Prostate gland (tissue), 2 donors: Measurements from ENCODE around the gene PTPRD.

ENCODE experiments used
- CTCF ChIP-seq, 4 experiments: fragments of 200-600 bp in 2 of 4; fragments of 450-650 bp in 2 of 4; sonication (generic) in 2 of 4; IDR thresholded peaks; 1 replicate in 3 of 4; 2 replicates in 1 of 4; pipeline ENCODE4 v1.5.1; 2016 to 2019; ENCODE audit warnings: antibody characterized with exemption in 4 of 4, mild to moderate bottlenecking in 2 of 4, moderate library complexity in 2 of 4
- POLR2A ChIP-seq: fragments of 450-650 bp; IDR thresholded peaks from one replicate; pipeline ENCODE4 v1.6.1; 2016; ENCODE audit warnings: antibody characterized with exemption, mild to moderate bottlenecking
- POLR2AphosphoS5 ChIP-seq: sonication (generic); formaldehyde crosslinking; IDR thresholded peaks from one replicate; pipeline ENCODE4 v1.6.1; 2017; ENCODE audit warnings: antibody characterized with exemption

- TF ChIP-seq POLR2A (no peak), CTCF (IDR thresholded peaks at IDR 0.05) (no peak), POLR2AphosphoS5 (no peak)
Measured at GRCh38 chr9:8627976-8628679, 1984.7 kb downstream of the PTPRD start.
